Liver (tissue), 3 donors: ENCODE data around the gene RTN4.

Experiments used
- CTCF ChIP-seq: fragments of 150-350 bp; IDR thresholded peaks from 2 replicates; pipeline ENCODE4 v1.5.1; 2017; ENCODE audit warnings: improper control_type of control experiment, low read depth, low read length; ENCODE audit not compliant: missing input control
- EGR1 ChIP-seq, 2 donors: IDR thresholded peaks; 2 replicates each; pipeline ENCODE4 v1.6.1; 2016 to 2018; ENCODE audit warnings: antibody characterized with exemption in 2 of 2, low read depth in 2 of 2
- JUND ChIP-seq, 2 donors: IDR thresholded peaks; 2 replicates each; pipeline ENCODE4 v1.6.1; 2016; ENCODE audit warnings: antibody characterized with exemption in 2 of 2
- MAX ChIP-seq: IDR thresholded peaks from 2 replicates; pipeline ENCODE4 v1.6.1; 2016; ENCODE audit warnings: antibody characterized with exemption
- RAD21 ChIP-seq, 2 donors: IDR thresholded peaks; 2 replicates each; pipeline ENCODE4 v1.6.1; 2016; ENCODE audit warnings: antibody characterized with exemption in 2 of 2, mild to moderate bottlenecking in 2 of 2
- REST ChIP-seq: IDR thresholded peaks from 2 replicates; pipeline ENCODE4 v1.6.1; 2016; ENCODE audit warnings: antibody characterized with exemption, mild to moderate bottlenecking
- TAF1 ChIP-seq: conservative IDR thresholded peaks from 2 replicates; pipeline ENCODE4 v1.6.1; 2016; ENCODE audit warnings: antibody characterized with exemption, mild to moderate bottlenecking
- YY1 ChIP-seq: IDR thresholded peaks from 2 replicates; pipeline ENCODE4 v1.6.1; 2016; ENCODE audit warnings: antibody characterized with exemption, mild to moderate bottlenecking
- ZBTB33 ChIP-seq: IDR thresholded peaks from 2 replicates; pipeline ENCODE4 v1.6.1; 2016; ENCODE audit warnings: antibody characterized with exemption
- donor health status: healthy.
- donor health status: healthy.

- no peak for TF ChIP-seq CTCF
- no peak for TF ChIP-seq YY1
- no peak for TF ChIP-seq MAX
- no peak for TF ChIP-seq EGR1 (IDR thresholded peaks at IDR 0.05; ENCODE audit: low read depth in 2 of 2)
- TF ChIP-seq JUND (IDR thresholded peaks at IDR 0.05), result no peak
- TF ChIP-seq ZBTB33, result no peak
- no peak for TF ChIP-seq TAF1
- no peak for TF ChIP-seq RAD21 (IDR thresholded peaks at IDR 0.05)
- no peak for TF ChIP-seq REST
Measured at GRCh38 chr2:55063226-55063625, 13.0 kb upstream of the RTN4 start.
